Pons (tissue), 1 donor: ENCODE results near the gene TFEC.
"Not testable (repeated sequence)": the region's sequence is repeated elsewhere in the genome, so short reads cannot be mapped to it uniquely, and the experiment has no call there.

ENCODE experiments used
- DNase-seq: peaks from one replicate; pipeline ENCODE4 v3.0.0-alpha.2; 2016; ENCODE audit warnings: low spot score

Gene TFEC, protein sequence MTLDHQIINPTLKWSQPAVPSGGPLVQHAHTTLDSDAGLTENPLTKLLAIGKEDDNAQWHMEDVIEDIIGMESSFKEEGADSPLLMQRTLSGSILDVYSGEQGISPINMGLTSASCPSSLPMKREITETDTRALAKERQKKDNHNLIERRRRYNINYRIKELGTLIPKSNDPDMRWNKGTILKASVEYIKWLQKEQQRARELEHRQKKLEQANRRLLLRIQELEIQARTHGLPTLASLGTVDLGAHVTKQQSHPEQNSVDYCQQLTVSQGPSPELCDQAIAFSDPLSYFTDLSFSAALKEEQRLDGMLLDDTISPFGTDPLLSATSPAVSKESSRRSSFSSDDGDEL

DNA sequence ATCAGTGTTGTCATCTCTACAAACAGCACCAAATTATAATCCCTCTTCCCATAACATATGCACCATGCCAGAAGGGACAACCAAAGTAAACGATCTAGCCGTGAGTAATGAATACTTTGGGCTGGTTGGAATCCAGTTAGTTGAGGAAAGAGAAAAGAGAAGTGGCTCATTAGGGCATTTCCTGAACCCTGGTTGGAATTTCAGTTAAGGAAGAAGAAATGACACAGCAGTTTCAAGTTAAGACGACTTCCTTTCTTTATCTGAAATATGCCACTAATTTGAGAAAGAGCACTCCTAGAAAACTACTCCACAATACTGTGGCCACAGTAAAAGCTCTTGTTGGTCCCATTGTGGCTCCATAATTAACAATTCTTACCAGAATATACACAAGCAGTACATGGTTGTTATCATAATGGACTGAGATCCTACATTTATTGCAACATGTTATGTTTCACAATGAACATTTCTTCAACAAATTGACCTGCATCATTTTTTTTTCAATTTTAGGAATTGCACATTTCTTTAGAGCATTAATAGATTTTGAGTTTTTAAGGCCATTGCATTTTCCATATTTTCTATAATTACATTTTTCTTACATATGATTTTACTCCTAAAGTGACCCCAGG lies at the start of gene TFEC:
TSS of gene TFEC (minus strand) at position 113 of the 626 bp plus-strand sequence. CDS start 46,322 bp downstream, outside the sequence.
- peak; percentile 74 for DNase-seq

DNA sequence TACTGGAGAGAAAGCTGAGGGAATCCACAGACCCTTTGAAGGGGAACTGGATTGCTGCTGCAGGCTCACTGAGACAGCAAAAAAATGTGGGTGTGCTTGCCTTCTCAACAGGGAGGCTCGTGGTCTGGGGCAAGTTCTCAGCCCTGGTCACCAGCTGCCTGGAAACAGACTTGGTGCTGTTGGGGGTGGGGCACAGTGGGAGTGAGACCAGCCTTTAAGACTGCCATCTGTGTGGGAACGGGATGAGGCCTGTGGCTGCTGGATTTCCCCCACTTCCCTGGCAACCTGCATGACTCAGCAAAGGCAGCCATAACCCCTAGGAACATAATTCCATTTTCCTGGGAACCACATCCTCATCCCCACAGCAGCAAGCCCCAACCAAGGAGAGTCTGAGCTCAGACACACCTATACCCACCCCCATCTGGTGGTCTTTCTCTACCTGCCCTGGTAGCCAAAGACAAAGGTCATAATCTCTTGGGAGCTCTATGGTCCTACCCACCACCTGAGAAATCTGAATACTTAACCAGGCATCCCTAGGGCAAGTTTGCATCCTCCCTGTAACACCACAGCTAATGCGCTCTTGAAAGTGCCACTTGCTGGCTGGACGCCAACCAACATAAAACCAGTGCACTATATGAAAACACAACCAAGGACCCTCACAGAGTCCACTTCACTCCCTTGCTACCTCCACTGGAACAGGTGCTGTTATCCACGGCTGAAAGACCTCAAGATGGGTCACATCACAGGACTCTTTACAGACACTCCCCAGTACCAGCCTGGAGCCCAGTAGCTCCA lies 45.0 kb upstream of the TFEC start:
- no peak for DNase-seq

DNA sequence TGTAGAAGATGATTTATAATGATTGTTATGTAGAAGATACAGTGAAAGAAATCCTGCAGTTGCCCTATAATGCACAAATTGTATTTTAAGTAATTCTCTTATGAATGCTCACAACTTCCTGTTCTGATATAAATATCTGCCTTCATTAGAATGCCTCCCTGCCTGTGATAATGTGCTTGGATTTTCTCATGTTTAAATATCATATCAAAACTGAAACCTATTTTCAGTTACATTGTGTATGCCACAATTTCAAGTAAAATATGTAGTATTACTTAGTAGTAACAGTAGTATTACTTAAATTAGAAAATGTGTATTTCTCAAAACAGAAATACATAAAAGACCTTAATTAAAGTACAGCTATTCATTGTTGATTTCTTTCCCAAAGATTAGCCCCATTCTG lies 41.1 kb upstream of the TFEC start:
- no peak for DNase-seq

DNA sequence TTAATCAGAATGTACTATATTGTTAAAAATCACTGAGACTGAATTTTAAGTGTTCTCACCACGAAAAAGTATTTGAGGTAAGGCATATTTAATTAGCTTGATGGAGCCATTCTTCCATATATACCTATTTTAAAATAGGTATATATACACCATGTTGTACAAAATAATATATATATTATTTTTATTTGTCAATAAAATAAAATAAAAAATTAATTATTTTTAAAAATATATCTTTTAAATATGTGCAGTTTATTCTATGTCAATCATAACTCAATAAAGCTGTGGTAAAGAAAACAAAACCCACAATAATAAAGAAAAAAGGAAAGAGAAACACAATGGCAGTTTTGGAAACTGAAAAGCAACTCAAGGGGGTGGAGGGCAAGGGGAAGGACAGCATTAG lies 33.6 kb upstream of the TFEC start:
- no peak for DNase-seq

DNA sequence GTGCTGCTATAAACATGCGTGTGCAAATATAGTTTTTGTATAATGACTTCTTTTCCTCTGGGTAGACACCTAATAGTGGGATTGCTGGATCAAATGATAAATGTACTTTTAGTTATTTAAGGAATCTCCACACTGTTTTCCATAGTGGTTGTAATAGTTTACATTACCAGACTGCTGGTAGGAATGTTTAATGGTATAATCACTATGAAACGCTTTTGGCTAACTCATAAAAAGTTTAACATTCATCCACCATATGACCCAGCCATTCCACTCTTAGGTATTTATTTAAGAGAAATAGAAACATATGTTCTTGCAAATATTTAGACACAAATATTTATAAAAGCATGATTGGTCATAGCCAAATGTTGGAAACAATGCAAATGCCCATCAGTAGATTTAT lies 32.1 kb upstream of the TFEC start:
- DNase-seq, result no peak

DNA sequence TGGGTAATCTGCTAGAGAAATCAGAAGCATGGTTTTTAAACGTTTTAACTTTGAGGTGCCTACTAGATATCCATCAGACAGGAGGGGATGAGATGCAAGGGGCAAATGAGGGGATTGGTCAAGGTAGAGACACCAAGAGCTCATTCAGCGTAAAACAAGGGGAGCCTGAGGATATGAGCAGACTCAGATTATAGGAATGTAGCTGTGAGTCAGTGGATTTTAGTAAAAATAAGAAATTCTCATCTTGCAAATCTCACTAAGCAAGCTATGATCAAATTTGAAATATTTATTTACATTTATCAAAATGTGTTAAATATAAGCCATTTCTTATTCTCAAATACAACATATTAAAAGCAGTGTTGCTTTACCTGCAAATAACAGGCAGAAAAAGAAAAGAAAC lies 21.4 kb upstream of the TFEC start:
- no peak for DNase-seq

DNA sequence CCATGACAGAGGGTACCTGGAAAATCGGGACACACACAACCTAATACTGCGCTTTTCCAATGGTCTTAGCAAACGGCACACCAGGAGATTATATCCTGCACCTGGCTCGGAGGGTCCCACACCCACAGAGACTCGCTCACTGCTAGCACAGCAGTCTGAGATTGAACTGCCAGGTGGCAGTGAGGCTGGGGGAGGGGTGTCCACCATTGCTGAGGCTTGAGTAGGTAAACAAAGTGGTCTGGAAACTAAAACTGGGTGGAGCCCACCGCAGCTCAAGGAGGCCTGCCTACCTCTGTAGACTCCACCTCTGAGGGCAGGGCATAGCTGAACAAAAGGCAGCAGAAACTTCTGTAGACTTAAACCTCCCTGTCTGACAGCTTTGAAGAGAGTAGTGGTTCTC lies 16.7 kb upstream of the TFEC start:
- not testable (repeated sequence) for DNase-seq

DNA sequence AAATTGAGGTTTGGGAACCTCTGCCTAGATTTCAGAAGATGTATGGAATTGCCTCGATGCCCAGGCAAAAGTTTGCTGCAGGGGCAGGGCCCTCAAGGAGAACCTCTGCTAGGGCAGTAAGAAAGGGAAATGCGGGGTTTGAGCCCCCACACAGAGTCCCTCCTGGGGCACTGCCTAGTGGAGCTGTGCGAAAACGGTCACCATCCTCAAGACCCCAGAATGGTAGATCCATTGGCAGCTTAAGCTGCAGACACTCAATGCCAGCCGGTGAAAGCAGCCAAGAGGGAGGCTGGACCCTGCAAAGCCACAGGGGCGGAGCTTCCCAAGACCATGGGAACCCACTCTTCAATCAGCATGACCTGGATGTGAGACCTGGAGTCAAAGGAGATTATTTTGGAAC lies 15.0 kb upstream of the TFEC start:
- DNase-seq, result no peak

DNA sequence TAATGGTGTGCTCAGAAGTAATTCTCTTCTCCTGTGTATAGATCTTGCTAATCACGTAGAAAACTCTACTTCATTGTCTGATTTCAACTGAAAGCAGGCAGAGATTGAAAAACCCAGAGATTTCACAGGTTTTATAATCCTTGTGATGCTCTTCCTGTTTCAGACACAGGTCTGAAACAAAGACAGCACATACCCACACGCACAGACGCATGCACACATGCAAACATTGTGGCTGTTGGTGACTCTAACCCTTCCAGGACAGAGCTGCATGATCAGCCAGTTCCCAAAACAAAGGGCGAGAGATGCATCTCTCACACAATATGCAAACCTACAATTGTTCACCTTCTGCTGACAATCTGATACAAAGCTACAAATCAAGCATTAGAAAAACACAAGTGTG lies 11.1 kb upstream of the TFEC start:
- DNase-seq, result no peak

DNA sequence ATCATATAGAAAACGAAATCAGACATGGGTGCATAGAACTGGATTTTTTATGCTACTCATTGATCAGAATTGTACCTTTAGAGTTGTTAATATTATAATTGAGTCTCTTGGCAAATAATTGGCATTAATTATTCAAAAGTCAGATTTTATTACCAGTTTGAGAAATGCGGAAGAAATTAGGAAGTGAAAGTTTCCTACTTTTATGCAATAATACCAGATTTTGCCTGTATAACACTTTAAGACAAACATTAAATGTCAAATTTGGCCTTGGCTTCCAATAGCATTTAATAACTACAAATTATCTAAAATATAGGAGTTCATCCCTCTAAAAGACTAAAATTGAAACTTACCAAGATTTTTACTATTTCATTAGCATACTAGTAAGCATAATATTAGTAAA lies 6.8 kb upstream of the TFEC start:
- DNase-seq, result no peak

DNA sequence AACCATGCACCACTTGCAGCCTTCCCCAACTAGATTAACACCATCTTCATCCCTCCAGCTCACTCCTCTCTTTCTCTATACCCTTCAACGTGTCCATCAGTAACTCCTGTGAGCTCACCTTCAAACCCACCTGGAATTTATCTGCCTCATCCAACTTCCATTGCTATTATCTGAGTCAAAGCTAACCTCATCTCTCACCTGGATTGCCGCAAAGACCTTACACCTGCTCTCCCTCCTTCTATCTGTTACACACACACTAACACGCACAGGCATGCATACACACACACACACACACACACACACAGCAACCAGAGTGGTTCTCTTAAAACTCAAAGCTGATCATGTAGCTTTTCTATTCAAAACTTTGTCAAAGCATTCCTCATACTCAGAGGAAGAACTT lies 3.8 kb upstream of the TFEC start:
- DNase-seq, result no peak

DNA sequence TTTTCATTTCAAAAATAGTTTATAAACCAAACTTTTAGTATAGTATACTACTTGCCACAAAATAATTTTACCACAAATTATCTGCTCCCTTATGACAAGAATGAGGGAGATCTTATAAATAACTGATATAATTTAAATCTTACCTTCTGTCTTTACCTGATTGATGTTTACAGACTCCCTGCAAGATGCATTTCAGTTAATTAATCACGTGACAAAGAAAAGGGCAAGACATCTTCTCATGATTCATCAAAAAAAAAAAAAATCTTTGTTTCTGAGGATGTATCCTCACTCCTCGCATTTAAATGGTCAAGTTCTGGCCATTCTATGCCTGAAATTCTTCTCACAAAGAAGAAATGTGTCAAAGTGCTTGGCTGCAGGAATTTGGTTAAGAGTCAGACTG lies 2.3 kb upstream of the TFEC start:
- DNase-seq, result no peak

DNA sequence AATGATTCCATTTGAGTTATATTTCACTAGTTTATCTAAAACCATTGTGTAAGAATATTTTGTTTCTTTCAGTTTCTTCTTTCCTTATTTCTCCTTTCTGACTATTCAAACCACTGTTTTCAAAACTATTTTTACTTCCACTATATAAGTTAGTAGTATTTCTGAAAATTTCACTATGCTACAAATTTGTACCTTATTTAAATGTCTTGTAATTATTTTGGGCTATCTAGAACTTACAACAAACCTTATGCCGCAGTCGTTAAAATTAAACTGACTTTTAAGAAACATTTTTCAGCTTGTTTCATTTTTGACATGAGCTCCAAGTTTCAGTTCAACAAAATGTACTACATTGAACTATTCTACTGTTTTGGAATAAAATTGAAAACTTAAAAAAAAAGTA lies 1.8 kb downstream of the TFEC start:
- no peak for DNase-seq

DNA sequence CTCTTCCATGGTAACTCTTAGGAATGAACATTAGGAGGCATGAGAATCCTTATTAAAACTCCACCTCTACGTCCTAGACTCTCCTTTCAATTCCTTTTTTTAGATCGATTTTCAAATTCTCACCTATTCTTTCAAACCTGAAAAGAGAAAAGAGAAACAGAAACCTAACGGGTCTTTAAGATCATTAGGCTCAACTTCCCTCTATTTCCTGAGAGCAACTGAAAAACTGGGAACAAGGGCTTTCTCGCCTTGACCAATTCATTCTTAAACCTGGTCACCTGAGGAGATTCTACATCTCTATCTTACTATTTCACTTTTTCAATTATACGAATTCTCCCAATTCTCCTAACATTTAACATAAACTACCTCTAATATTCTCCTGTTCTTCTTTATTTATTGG lies 2.8 kb downstream of the TFEC start:
- peak; percentile 42 for DNase-seq

DNA sequence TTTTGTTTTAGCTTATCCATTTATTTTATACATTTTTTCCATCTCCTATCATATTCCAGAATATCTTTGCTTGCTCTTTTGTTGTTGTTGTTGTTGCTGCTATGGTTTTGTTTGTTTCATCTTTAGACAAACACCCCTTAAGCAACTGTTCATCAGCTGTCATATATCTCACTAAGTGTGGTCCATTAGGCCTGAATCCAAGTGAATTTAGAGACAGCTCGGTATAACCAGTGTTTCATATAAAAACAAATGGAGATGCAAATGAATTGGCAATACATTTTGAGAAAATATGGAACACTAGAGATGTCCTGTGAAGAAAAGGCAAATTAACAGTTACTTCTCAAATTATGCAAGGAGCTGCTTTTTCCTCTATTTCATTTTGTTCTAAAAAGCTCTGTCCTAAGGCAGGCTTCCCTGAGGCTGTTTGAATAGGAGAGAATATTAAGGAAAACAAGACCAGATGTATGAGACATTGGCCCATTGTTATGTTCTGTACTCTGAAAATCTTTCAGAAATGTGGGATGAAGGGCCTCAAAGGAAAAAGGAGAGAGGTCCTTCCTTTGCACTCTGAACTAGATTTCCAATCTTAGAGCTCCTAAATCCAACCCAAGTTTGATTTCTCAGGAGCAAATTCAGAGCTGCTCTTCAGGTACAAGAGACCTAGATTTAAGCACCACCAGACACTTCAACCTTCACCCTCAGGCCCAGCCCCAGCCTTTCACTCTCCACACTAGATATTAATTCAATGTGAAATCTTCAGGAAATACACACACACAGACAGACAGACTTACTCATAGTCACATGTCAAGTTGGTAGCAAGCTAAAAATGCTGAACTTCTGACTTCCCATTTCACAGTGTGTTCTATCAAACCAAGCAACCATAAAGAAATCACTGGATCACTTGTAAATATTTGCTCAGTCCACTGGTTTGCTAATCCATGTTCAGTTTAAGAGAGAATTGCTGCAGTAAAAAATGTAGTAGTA lies 5.4 kb downstream of the TFEC start:
- peak; percentile 65 for DNase-seq

DNA sequence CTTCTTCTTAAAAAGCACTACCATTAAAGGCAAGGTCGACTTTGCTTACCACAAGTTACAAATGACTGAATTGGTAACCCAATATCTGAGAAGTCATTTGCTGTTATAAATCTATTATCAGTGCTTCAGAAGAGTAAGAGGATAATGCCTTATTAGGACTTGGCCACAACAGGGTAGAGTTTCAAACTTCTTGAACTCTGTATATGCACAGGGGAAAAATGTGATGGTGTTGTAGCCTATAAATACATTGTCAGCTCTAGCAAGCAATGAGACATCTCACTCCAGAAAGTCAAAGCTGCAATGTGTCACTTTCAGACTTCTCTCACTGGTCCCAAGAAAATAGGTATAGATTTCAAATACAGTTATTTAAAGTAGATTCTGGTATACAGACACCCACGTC lies 9.3 kb downstream of the TFEC start:
- DNase-seq, result no peak

DNA sequence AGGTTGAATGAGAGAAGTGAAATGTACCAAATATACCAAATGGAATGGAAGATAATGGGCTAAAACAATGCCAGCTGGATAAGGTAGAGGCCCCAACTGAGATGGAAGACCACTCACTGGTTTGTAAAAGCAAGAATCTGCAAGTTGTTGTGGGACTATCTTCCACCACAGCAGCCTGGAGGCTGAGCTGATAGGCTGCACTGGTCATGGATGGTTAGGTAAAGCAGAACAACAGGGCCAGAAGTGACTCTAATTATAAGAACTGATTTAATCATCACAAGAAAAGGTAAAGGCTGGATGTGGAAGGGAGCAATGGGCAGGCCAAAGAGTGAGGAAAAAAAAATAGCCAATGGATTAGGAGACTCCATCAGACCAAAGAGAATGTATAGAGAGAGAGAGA lies 11.8 kb downstream of the TFEC start:
- no peak for DNase-seq

DNA sequence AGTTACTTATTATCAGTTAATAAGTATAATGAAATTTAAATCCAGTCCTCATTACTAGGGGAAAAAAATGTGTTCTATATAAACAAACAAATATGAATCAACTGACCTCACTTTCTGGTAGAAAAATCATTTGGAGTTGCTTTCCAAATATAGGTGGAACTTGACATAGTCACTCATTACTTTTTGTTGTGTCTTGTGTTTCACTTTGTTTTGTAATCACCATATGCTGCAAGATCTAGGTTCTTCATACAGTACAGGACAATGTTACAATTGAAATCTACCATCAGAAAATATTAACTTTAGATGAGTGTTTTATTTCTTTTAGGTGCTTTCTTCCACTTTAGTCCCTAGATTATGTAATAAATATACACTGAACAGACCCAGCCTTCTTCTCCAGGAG lies 16.9 kb downstream of the TFEC start:
- DNase-seq, result no peak

DNA sequence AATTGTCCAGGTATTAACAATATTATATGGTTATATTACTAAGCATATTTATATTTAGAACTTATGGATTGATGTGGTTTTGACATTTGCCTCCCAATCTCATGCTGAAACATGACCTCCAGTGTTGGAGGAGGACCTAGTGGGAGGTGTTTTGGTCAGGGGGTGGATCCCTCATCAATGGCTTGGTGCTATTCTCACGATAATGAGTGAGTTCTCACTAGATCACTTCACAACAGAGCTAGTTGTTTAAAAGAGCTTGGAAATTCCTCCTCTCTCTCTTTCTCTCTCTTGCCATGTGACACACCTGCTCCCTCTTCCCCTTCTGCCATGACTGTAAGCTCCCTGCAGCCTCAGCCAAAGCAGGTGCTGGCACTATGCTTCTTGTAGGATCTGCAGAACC lies 19.0 kb downstream of the TFEC start:
- DNase-seq, result no peak

DNA sequence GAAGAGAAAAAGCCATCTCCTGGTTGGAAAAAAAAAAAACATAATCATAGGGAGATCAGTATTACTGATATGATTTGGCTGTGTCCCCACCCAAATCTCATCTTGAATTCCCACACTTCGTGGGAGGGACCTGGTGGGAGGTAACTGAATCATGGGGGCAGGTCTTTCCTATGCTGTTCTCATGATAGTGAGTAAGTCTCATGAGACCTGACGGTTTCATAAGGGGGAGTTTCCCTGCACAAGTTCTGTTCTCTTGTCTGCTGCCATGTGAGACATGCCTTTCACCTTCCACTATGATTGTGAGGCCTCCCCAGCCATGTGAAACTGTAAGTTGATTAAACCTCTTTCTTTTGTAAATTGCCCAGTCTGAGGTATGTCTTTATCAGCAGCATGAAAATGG lies 25.8 kb downstream of the TFEC start:
- not testable (repeated sequence) for DNase-seq

DNA sequence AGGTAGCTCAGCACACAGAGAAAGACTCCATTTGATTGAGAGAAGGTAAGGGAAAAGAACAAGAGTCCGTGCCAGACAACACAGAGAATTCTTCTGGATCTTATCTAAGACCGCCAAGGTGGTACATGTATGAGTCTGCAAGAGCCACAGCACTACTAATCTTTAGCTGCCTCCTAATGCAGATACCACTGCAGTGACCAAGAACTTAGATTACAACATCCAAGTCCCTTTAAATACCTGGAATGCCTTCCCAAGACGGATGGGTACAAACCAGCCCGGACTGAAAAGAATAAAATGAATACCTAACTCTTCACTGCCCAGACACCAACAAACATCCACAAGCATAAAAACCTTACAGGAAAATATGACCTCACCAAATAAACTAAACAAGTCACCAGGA lies 33.3 kb downstream of the TFEC start:
- DNase-seq, result no peak

DNA sequence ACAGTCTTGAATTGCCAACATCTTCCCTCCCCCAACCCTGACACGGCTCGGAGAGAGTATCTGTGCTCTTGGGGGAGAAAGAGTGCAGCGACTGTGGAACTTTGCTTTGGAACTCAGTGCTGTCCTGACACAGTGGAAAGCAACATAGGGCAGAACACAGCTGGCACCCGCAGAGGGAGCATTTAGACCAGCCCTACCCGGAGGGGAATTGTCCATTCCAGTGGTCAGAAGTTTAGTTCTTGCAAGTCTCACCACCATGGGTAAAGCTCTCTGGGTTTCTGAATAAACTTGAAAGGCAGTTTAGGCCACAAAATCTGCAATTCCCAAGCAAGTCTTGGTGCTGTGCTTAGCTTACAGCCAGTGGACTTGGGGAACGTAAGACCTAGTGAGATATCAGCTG lies 34.9 kb downstream of the TFEC start:
- no peak for DNase-seq
